ENCODE data around the gene JARID2.

- TF ChIP-seq POLR2A (IDR thresholded peaks at IDR 0.05) (no peak), CTCF (IDR thresholded peaks at IDR 0.05) (no peak)
Observed at GRCh38 chr6:15263780-15264374, 18.0 kb downstream of the JARID2 start.

Measured in breast epithelium (tissue), 3 donors.